HG03565 (cell line): ENCODE measurements around the gene NCOA4.
A peak's percentile ranks its signal among the peaks of the same experiment; 100 is the strongest.
"Not testable (repeated sequence)": the region's sequence is repeated elsewhere in the genome, so short reads cannot be mapped to it uniquely, and the experiment has no call there.

Experiments used
- ATAC-seq: cut with Tn5 transposase; IDR thresholded peaks from one replicate; pipeline ENCODE4 v1.9.1; 2021; ENCODE audit warnings: mild to moderate bottlenecking, moderate library complexity; ENCODE audit not compliant: unreplicated experiment

The NCOA4 gene

GRCh38 chr10:46052791-46053375, 22.5 kb upstream of the NCOA4 start:
- no peak for ATAC-seq

- ATAC-seq: no peak
Measured at GRCh38 chr10:46052057-46052790, 21.8 kb upstream of the NCOA4 start.

GRCh38 chr10:46050941-46051623, 20.7 kb upstream of the NCOA4 start:
- no peak for ATAC-seq

- not testable (repeated sequence) for ATAC-seq
Measured at GRCh38 chr10:46049497-46049831, 19.0 kb upstream of the NCOA4 start.

GRCh38 chr10:46048152-46048551, 17.7 kb upstream of the NCOA4 start:
- no peak for ATAC-seq

- ATAC-seq: no peak
Measured at GRCh38 chr10:46046261-46046660, 15.8 kb upstream of the NCOA4 start, which contains the start of gene MSMB. MSMB (minus strand) TSS chr10:46046269; CDS start chr10:46046237, 32 bp downstream.

- ATAC-seq: no peak
Measured at GRCh38 chr10:46042527-46042926, 12.1 kb upstream of the NCOA4 start.

GRCh38 chr10:46040004-46040403, 9.6 kb upstream of the NCOA4 start:
- no peak for ATAC-seq

GRCh38 chr10:46037107-46037825, 6.8 kb upstream of the NCOA4 start:
- no peak for ATAC-seq

GRCh38 chr10:46035923-46036849, 5.8 kb upstream of the NCOA4 start:
- no peak for ATAC-seq

- no peak for ATAC-seq
Measured at GRCh38 chr10:46033602-46034011, 3.2 kb upstream of the NCOA4 start.

- ATAC-seq: no peak
Measured at GRCh38 chr10:46031648-46032532, 1.5 kb upstream of the NCOA4 start.

- no peak for ATAC-seq
Measured at GRCh38 chr10:46029461-46030030, 877 bp downstream of the NCOA4 start.

- ATAC-seq: peak; percentile 36
Measured at GRCh38 chr10:46028584-46029460, 1.6 kb downstream of the NCOA4 start.

- no peak for ATAC-seq
Measured at GRCh38 chr10:46026106-46026505, 4.3 kb downstream of the NCOA4 start.

GRCh38 chr10:46025406-46025805, 5.0 kb downstream of the NCOA4 start:
- ATAC-seq: no peak

GRCh38 chr10:46024948-46025347, 5.5 kb downstream of the NCOA4 start:
- no peak for ATAC-seq
